M059J (cell line): Measurements from ENCODE around the gene MORN1. TPM values are rescaled to one million over a fixed set of nuclear protein-coding genes. Genes with fewer than 3 reads are reported as not detected.
A peak's percentile ranks its signal among the peaks of the same experiment; 100 is the strongest.

ENCODE experiments used
- DNase-seq: peaks from one replicate; pipeline ENCODE4 v3.0.0-alpha.2; 2012; ENCODE audit warnings: low read depth
- total RNA-seq: library from RNA; depleted of rRNA; stranded (reverse); fragments of >200 nt; shearing (Covaris generic); gene quantifications from 2 replicates; pipeline ENCODE4 v1.2.3, GENCODE V29; 2014

Gene MORN1
- total RNA-seq, 1 experiment from 2014 or later: 11.0 TPM

DNA sequence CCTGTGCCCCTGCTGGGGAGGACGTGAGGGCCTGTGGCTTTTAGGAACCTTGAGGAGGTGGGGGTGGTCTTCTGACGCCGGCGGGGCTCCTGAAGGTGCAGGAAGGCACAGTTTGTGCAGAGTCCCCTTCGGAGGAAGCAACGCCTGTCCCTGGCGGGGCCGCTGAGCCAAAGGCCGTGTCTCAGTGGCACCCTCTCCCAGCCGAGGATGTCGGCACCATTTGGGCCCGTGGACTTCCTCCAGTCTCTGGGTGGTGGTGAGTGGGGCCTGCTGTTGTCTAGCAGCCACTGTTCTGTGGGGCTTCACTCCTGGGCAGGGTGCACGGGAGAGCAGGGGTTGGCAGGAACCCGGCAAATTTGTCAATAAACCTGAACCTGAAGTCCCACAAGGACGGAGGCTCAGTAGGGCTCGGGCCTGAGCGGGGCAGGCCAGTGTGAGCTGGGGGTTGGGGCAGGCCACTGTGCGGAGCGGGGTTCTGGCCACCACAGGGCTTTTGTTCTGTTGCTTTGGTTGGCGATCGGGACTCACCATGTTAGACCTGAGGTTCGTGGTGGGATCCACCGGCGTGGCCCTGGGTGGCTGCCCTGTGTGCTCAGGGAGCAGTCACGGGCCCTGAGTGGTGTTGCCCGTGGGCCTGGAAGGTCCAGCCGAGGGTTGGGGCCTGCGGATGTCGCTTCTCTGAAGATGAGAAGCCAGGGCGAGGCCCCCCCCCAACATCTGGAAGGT, 98.5 kb downstream of the MORN1 start:
- no peak for DNase-seq

DNA sequence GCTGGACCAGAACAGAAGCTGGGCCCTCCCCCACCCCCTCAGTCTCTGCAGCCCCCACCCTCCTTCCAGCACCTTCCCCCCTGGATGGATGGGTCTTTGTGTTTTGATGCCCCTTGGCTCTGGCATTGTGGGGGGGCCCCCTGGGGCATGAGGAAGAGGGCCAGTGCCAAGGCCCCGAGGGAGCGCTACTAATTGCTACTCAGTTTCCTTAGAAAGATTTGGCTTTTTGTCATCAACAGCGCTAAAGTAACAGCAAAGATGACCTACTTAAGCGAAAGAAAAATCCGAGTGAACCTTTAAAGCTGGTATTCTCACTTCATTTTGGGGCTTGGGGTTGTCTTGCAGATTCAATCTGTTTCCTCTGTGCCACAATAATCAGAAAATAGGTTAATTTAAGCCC, 99.8 kb downstream of the MORN1 start:
- DNase-seq: peak; percentile 11

DNA sequence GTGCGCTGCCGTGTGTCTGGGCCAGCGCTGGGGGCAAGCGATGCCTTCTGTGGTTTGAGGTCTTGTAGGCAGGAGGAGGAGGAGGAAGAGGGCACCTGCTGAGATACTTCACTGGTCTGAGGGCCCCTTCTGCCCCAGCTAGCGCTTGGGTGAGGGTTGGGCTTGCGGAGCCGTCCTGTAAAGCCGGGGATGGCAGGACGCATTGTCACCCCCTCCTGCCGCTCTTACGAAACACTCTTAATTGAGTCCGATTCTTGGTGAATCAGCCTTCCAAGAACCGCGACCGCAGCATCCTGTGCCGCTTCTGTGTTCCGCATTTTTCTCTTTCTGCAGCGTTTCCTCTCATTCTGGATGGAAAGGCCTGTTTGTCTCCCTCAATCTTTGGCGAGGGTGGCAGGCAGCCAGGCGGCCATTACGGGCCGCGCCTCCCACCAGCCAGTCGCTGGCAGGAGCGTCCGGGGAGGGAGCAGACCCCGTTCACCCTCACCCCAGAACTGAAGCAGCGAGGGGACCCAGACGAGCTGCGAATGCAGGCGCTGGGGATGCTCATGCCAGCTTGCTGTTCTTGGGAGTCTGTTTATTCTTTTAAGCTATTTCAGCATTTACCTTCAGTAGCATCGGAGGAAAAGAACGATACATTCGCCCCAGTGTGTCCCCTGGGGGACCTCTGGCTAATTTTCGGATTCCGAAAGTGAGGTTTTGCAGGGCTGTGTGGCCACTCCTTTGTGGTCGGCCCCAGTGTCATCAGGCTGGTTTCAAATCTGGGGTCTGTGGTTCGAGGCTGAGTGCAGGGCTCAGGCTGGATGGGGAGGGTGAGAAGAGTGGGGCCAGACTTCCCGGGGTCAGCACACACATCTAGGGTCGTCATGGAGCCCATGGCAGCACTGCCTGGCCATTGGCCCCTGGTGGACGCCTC, 100.5 kb downstream of the MORN1 start:
- peak; percentile 99 for DNase-seq

DNA sequence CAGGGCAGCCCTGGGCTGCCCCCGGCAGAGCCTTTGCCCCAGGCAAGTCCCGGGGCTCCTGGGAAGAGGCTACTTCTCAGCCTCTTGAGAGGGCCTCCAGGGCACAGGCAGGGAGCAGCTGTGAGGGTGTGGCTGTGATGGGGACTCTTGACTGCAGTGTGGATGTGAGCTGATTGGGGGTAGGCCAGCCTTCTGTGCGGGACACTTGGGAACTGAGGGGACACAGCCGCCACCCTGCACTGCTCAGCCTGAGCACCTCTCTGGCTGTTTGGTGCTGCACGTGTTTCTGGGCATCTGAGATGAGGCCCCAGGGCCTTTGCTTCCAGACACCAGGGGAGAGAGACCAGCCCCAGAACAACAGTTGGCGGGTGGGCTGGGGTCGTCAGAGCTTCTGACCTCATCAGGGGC, 101.2 kb downstream of the MORN1 start:
- peak; percentile 59 for DNase-seq

DNA sequence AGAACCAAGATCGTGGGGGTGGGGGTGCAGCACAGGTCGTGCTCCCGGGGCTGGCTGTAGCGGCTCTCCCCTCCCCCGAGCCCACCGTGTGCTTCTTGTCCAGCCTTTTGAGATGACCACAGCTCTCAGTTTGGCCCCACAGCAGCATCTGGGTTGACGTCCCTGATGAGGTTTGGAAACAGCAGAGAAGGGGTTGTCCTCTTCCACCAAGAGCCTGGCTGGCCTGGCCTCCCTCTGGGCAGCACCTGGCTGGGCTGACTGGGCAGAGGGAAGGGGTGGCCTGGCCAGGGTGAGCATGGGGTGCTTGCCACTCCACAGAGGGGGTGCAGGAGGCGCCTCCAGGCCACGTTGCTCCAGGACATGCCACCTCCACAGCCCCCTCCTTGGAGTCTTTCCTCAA, 101.7 kb downstream of the MORN1 start:
- DNase-seq: peak; percentile 57

DNA sequence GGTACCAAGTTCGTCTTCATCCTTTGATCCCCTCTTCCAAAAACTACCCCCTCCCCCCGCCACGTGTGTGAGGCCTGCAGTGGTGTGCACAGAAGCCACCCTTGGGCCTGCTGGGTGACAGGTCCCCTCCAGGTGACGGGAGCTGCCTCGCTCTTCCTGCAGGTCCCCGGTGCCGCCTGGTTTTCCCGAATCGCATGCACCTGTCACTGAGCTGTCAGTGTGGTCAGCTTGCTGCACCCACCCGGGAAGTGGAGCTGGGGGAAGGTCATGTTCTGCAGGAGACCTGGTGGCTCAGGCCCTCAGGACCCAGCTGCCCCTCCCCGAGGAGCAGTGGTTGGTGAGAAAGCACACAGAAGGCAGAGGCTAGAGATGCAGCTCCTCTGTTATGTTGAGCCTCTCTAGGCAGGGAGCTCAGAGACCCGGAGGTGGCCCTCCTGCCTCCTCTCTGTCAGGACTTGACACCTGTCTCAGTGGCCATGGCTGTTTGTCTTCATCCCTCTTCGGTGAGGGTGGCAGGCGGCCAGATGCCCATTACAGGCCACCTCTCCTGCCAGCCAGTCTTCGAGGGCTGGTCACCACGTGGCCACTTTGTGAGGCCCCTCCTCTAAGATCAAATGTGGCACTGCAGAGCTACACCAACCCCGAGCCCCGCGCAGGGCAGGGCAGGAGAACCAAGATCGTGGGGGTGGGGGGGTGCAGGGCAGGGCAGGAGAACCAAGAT, 102.4 kb downstream of the MORN1 start:
- no peak for DNase-seq

DNA sequence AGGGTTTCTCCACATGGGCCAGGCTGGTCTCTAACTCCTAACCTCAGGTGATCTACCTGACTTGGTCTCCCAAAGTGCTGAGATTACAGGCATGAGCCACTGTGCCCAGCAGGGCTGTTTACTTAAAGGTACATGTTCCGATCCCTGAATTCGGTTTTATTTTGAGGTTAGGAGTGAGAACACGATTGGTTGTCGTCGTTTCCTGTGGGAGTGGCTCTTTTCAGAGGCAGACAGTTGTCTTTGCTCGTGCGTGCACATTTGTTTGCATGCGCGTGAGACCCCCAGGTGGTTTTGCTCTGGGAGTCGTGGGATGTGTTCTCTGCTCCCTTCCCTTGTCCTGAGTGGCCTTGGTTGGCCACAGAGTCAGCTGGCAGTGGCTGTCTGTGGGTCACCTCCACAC, 103.0 kb downstream of the MORN1 start:
- no peak for DNase-seq

DNA sequence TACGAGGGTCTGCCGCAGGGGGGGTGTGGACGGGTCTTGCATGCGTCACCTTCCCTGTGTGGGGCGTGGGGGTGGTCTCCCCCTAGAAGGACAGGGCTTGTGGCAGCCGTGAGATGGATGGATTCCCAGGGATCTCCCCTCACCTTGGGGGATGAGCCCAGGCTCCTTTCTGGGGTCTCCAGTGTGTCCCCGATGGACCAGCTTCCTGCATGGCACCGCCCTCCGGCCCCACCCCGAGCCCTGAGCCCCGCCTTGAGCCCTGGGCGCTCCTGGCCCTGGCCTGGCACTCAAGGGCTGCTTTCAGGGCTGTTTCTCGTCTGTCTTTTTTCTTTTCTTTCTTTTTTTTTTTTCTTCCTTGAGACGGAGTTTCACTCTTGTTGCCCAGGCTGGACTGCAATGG, 103.7 kb downstream of the MORN1 start:
- no peak for DNase-seq

DNA sequence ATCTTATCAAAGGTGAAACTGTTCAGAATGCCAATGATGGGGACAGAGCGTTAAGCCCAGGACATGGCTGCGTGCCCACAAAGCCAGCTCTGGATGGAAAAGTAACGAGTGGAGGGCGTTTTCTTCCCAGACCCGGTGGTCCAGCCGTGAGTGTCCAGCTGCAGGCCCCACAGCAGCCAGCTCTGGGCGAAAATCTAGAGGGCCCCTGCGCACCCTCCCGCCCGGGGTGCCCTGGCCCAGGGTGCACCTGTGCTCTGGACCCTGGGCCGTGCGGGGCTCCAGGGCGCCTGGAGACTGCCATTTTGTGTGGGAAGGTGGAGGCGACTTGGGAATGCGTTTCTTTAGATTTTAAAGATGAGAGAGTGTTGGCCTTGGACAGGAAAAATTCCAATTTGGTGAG, 104.4 kb downstream of the MORN1 start:
- DNase-seq: no peak

DNA sequence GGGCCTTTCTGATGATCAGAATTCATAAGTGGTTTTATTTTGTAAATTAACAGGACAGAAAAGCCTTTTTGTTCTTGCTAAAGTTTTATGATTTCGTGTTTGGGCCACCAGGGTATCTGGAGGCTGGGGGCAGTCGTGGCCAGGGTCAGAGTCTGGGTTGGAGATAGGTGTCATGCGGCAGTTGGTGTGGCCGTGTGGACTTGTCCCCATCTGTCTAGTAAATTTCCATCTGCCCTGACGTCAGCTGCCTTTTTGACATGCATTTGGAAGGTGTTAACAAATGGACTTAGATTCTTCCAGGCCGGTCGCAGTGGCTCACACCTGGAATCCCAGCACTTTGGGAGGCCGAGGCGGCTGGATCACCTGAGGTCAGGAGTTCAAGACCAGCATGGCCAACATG, 106.4 kb downstream of the MORN1 start:
- DNase-seq: no peak

DNA sequence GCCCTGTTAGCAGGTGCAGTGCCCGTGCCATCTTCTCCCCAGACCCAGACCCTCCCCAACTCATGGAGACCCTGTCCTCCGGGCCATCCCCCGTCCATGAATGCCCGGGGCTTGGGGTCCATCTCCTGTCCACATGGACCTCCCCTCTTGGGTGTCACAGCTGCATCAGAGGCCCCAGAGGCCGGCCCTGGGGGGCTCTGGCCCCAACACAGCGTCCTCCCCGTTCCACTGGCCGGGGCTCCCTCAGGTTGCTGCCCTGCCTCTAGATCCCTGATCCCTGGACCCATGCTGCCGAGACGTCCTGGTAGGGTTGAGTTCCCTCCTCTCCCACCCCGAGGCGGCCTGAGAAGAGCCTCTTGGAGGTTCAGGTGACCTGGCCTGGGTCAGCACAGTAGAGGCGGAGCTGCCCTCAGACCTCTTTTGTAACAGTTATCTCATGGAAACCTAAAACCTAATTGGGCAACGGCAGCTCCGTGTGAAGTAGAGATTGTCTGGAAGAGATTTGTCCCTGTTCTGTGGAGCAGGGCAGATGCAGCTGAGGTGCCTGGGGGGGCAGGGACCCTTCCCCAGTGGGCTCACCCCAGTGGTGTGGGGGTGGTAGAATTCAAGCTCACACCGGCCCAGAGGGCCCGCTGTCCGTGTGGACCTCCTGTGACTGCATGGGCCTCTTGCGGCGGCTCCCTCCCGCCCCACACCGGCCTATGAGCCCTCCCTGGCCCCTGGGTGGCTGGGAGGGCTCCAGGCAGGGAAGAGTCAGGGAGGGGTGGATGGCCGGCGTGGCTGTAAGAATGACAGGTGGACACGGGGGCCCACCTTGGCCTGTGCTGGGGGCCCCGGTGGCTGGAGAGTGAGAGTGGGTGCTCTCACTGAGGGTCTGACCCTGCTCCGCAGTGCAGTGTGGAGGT, 107.1 kb downstream of the MORN1 start:
- DNase-seq: no peak

DNA sequence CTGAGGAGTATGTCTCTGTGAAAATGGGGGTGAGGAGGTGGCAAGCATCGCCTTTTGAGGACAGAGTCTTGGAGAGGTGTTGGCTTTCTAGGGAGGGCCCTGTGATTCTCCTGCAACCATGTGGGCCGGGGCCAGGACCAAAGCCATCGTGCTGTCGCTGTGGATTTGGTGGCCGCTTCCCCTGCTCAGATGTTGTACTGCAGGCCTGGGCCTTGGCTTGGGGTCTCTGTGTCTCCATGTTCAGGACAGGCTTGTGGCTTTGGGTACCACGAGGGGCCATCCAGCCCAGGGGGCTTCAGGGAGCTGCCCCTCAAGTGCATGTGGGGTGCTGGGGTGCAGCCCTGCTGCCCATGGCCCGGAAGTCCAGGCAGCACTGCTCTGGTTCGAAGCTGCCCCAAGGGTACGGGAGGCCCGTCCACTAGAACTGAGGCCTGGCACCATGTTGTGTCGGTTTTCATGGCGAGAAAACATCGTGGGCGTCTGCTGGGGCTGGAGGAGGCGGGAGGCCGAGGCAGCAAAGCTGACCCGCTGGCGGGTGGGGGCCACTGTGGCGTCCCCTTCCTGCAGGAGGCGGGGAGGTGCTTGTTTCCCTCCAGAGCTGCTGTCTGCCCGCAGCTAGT, 107.9 kb downstream of the MORN1 start:
- DNase-seq: no peak

DNA sequence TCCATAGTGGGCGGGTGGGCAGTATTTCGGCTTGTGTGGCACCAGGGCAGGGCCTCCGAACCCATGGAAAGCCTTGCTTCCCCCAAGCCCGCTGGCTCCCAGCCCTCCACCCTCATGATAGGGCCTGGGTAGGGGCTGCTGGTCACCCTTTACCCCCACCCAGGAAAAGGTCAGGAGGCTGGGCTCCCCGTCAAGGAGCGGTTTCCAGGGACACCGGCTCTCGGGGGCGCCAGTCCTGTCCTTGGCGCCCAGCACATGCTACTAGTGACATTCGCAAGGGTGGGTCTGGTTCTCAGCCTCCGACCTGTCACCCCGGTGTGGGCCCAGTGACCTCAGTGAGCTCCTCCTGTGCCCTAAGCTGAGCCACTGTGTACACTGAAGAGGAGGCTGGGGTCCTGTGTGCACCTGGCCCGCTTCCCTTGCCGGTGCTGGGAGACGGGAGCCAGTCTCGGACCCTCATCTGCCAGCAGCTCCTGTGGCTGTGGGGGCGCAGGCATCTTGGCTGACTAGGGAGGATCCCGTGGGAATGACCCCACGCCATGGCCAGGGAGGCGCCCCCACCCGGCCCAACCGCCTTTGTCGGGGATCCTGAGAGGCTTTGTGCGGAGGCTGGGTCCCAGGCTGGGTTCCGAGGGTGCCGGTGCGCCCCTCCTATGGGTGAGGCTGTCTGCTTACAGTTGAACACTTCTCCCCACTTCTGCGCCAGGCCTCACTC, 108.6 kb downstream of the MORN1 start:
- DNase-seq: no peak

DNA sequence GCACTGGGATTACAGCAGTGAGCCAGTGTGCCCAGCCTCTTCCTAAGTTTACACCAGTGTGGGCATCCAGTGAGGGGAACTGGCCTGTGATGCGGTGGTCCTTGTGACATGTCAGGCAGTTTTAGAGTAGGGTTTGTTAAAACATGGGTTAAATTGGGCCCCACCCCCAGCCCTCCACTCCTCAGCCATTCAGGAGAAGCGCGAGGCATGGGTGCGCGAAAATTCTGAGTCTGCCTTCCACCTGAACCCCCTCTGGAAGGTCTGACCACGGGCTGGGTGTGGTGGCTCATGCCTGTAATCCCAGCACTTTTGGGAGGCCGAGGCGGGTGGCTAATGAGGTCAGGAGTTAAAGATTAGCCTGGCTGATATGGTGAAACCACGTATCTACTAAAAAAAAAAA, 111.5 kb downstream of the MORN1 start:
- no peak for DNase-seq

DNA sequence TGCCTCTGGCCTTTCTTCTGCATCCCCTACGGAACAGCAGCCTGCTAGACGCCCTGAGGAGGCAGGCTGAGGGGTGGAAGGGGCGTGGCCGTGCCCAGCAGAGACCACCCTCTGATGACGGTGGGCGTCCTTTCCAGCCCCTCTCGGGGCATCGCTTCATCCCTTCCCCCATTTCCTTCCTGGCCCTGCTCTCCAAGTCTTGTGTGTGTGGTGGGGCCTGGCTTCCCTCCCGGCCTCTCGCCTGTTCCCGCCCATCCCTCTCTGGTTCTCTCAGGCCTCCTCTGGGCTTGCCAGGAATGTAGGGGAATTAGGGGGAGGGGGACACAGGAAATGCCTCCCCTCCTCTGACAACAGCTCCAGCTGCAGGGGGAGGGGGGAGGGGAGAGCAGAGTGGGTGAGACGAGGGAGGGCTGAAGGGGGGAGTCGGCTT, 112.1 kb downstream of the MORN1 start:
- DNase-seq: no peak

DNA sequence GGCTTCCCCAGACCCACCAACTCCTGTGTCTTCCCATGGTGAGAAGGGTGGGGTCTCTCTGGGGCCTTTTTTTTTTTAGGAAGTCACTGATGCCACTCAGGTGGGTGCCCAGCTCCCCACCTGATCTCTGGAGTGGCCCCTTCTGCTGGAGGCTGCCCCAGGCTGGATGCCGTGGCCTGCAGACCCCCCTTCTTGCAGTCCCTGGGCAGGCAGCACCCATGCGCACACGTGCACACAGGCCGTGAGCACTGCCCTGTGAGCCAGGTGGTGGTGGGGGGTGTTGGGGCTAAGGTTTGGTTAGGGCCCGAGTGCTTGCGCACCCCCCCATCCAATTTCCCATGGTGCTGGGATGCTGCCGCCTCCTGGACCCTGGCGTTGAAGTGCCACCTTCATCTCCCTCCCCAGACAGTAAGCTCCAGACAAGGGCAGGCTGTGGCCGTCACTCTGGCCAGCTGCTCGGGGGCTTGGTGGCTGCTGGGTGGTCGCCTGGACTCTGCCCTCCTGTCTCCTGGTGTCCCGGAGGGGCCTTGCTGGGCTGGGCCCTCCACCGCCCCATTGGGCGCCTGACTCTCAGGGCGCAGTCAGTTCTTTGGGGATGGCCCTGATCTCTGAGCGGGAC, 112.7 kb downstream of the MORN1 start:
- no peak for DNase-seq

DNA sequence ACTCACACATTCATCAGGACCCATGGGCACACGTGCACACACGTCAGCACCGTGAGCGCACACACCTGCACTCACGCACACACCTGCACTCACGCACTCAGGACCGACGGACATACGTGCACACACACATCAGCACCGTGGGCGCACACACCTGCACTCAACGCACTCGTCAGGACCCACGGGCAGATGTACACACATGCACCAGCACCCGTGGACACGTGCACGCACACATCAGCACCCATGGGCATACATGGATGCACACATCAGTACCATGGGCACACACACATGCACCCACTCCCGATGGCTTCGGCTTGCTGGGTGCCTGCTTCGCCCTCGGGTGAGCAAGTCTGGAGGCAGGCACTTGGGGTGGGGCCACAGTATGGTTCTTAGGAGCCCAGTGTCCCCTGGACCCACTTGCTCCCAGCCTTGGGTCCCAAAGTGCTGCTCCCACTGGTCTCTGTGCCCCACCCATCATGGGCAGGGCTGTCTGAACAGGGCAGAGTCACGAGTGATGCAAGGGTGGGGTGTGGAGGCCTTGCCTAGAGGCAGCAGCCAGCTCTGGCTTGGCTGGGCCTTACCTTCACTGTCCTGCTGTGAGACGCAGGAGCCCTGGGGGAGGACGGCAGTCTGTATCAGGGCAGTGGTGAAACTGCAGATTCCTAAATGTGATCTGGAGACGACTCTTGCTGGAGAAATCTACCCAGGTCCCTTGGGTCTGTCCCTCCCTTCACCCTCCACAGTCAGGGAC, 113.4 kb downstream of the MORN1 start:
- DNase-seq: no peak

DNA sequence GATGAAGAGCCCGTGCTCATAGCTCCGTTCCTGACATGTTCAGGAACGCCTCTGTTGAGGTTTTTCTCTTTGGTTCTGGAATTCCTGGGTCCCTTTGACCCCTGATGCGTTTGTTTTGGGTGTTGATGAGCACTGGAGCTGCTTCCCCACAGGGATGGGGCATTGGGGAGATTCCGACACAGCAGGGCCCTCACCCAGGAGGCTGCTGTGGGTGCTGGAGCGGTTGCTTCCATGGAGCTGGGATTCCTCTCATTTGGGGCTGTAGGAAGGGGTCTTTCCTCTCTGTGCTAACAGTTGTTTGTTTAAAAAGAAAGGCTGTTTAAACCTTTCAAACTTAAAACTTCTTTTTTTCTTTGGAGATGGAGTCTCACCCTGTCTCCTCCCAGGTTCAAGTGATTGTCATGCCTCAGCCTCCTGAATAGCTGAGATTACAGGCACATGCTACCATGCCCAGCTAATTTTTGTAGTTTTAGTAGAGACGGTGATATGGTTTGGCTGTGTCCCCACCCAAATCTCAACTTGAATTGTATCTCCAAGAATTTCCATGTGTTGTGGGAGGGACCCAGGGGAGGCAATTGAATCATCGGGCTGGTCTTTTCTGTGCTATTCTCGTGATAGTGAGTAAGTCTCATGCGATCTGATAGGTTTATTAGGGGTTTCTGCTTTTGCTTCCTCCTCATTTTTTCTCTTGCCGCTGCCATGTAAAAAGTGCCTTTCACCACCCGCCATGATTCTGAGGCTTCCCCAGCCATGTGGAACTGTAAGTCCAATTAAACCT, 114.4 kb downstream of the MORN1 start:
- DNase-seq: no peak
